GM21528 (cell line): ENCODE data around the gene CFAP126.
"Not testable (repeated sequence)": the region's sequence is repeated elsewhere in the genome, so short reads cannot be mapped to it uniquely, and the experiment has no call there.

ENCODE experiments used
- ATAC-seq: cut with Tn5 transposase; IDR thresholded peaks from one replicate; pipeline ENCODE4 v1.9.1; 2021; ENCODE audit warnings: mild to moderate bottlenecking, moderate library complexity; ENCODE audit not compliant: unreplicated experiment, low FRiP score

Gene CFAP126

GRCh38 chr1:161382214-161383019, 14.7 kb upstream of the CFAP126 start:
- ATAC-seq, result no peak

- no peak for ATAC-seq
Observed at GRCh38 chr1:161381707-161382106, 14.0 kb upstream of the CFAP126 start.

GRCh38 chr1:161379071-161379470, 11.4 kb upstream of the CFAP126 start:
- no peak for ATAC-seq

- ATAC-seq, result no peak
Observed at GRCh38 chr1:161378014-161378413, 10.3 kb upstream of the CFAP126 start.

- no peak for ATAC-seq
Observed at GRCh38 chr1:161374373-161374772, 6.7 kb upstream of the CFAP126 start.

- ATAC-seq, result no peak
Observed at GRCh38 chr1:161373442-161373841, 5.8 kb upstream of the CFAP126 start.

GRCh38 chr1:161365207-161365606, 2.5 kb downstream of the CFAP126 start:
- no peak for ATAC-seq

GRCh38 chr1:161364332-161364731, 3.3 kb downstream of the CFAP126 start:
- ATAC-seq, result no peak

- ATAC-seq, result no peak
Observed at GRCh38 chr1:161359291-161359690, 8.4 kb downstream of the CFAP126 start.

GRCh38 chr1:161357073-161357472, 10.6 kb downstream of the CFAP126 start:
- ATAC-seq, result no peak

- ATAC-seq, result no peak
Observed at GRCh38 chr1:161351482-161351881, 16.2 kb downstream of the CFAP126 start.

GRCh38 chr1:161350671-161351070, 17.0 kb downstream of the CFAP126 start:
- no peak for ATAC-seq

- no peak for ATAC-seq
Observed at GRCh38 chr1:161342821-161343220, 24.9 kb downstream of the CFAP126 start.

GRCh38 chr1:161342177-161342576, 25.5 kb downstream of the CFAP126 start:
- no peak for ATAC-seq

GRCh38 chr1:161335796-161336195, 31.9 kb downstream of the CFAP126 start:
- ATAC-seq, result no peak

GRCh38 chr1:161333166-161333565, 34.5 kb downstream of the CFAP126 start:
- ATAC-seq, result no peak

GRCh38 chr1:161330346-161330745, 37.3 kb downstream of the CFAP126 start:
- ATAC-seq, result no peak

GRCh38 chr1:161324020-161324419, 43.7 kb downstream of the CFAP126 start:
- ATAC-seq, result no peak

- not testable (repeated sequence) for ATAC-seq
Observed at GRCh38 chr1:161315841-161316674, 51.6 kb downstream of the CFAP126 start.
